Activated naive CD8-positive, alpha-beta T cell treated with anti-CD3 and anti-CD28 coated beads, Interleukin-2, amount 50 U/mL, for 24 hours (primary cell): ENCODE data around the gene HIPK2.

Source experiments
- ATAC-seq: fragments of 150-1000 bp; cut with Tn5 transposase; one replicate; pipeline ENCODE4 v1.10.0; 2021
- DNase-seq: peaks from one replicate; pipeline ENCODE4 v3.0.0; 2021
- H3K27ac Mint-ChIP-seq: one replicate; pipeline ENCODE4 v1.8.0; 2021; ENCODE audit warnings: mild to moderate bottlenecking, mixed read lengths
- H3K27me3 Mint-ChIP-seq: one replicate; pipeline ENCODE4 v1.8.0; 2021; ENCODE audit warnings: mixed read lengths
- H3K36me3 Mint-ChIP-seq: one replicate; pipeline ENCODE4 v1.8.0; 2021; ENCODE audit warnings: low read depth, mixed read lengths
- H3K4me1 Mint-ChIP-seq: one replicate; pipeline ENCODE4 v1.8.0; 2021; ENCODE audit warnings: mixed read lengths
- H3K4me3 Mint-ChIP-seq: one replicate; pipeline ENCODE4 v1.8.0; 2021; ENCODE audit warnings: mild to moderate bottlenecking, moderate library complexity, mixed read lengths
- H3K9me3 Mint-ChIP-seq: one replicate; pipeline ENCODE4 v1.8.0; 2021; ENCODE audit warnings: mixed read lengths

HIPK2 gene

GRCh38 chr7:139698278-139698677, 79.5 kb downstream of the HIPK2 start:
- no peak overlapping the region for H3K4me3 Mint-ChIP-seq
- DNase-seq, result no peak
- peaks cover 17% of the 10 kb centered on the region for H3K36me3 Mint-ChIP-seq

GRCh38 chr7:139697056-139697455, 80.7 kb downstream of the HIPK2 start:
- Mint-ChIP-seq H3K4me3 (no peak overlapping the region), H3K9me3 (no peaks in the 10 kb centered on the region), H3K27ac (peak overlapping the region; percentile 64), H3K36me3 (peaks cover 17% of the 10 kb centered on the region), H3K4me1 (peaks cover 34% of the 10 kb centered on the region), H3K27me3 (no peaks in the 10 kb centered on the region)
- ATAC-seq, result no peak
- no peak for DNase-seq

More at GRCh38 chr7:139698278-139698677, 79.5 kb downstream of the HIPK2 start:
- peaks cover 34% of the 10 kb centered on the region for H3K4me1 Mint-ChIP-seq
- no peaks in the 10 kb centered on the region for H3K9me3 Mint-ChIP-seq
- no peak for ATAC-seq
- H3K27ac Mint-ChIP-seq, result no peak overlapping the region
- H3K27me3 Mint-ChIP-seq, result no peaks in the 10 kb centered on the region

- ATAC-seq (peak; percentile 88), DNase-seq (no peak)
- H3K27ac Mint-ChIP-seq, result peak overlapping the region; percentile 64
- peaks cover 17% of the 10 kb centered on the region for H3K36me3 Mint-ChIP-seq
- H3K9me3 Mint-ChIP-seq, result no peaks in the 10 kb centered on the region
- no peak overlapping the region for H3K4me3 Mint-ChIP-seq
- H3K4me1 Mint-ChIP-seq, result peaks cover 34% of the 10 kb centered on the region
- no peaks in the 10 kb centered on the region for H3K27me3 Mint-ChIP-seq
Observed at GRCh38 chr7:139696552-139696951, 81.2 kb downstream of the HIPK2 start.

- peaks cover 32% of the 10 kb centered on the region for H3K4me1 Mint-ChIP-seq
Observed at GRCh38 chr7:139695588-139695987, 82.2 kb downstream of the HIPK2 start.

GRCh38 chr7:139695051-139695450, 82.7 kb downstream of the HIPK2 start:
- Mint-ChIP-seq H3K36me3 (peaks cover 19% of the 10 kb centered on the region), H3K4me1 (peaks cover 28% of the 10 kb centered on the region), H3K27me3 (no peaks in the 10 kb centered on the region), H3K4me3 (no peak overlapping the region), H3K27ac (no peak overlapping the region), H3K9me3 (no peaks in the 10 kb centered on the region)
- DNase-seq, result no peak
- no peak for ATAC-seq

More at GRCh38 chr7:139695588-139695987, 82.2 kb downstream of the HIPK2 start:
- ATAC-seq (no peak), DNase-seq (no peak)
- Mint-ChIP-seq H3K27ac (no peak overlapping the region), H3K4me3 (no peak overlapping the region), H3K36me3 (peaks cover 19% of the 10 kb centered on the region), H3K27me3 (no peaks in the 10 kb centered on the region), H3K9me3 (no peaks in the 10 kb centered on the region)

GRCh38 chr7:139694389-139694676, 83.5 kb downstream of the HIPK2 start:
- H3K4me3 Mint-ChIP-seq, result no peak overlapping the region
- peaks cover 27% of the 10 kb centered on the region for H3K4me1 Mint-ChIP-seq
- H3K9me3 Mint-ChIP-seq, result no peaks in the 10 kb centered on the region
- H3K36me3 Mint-ChIP-seq, result peaks cover 19% of the 10 kb centered on the region
- DNase-seq, result no peak
- no peak for ATAC-seq
- no peak overlapping the region for H3K27ac Mint-ChIP-seq
- H3K27me3 Mint-ChIP-seq, result no peaks in the 10 kb centered on the region

GRCh38 chr7:139693651-139694388, 84.0 kb downstream of the HIPK2 start:
- Mint-ChIP-seq H3K4me1 (peaks cover 24% of the 10 kb centered on the region), H3K27ac (no peak overlapping the region), H3K36me3 (peaks cover 19% of the 10 kb centered on the region), H3K27me3 (no peaks in the 10 kb centered on the region), H3K9me3 (no peaks in the 10 kb centered on the region), H3K4me3 (no peak overlapping the region)
- ATAC-seq (no peak), DNase-seq (no peak)

- no peak overlapping the region for H3K27ac Mint-ChIP-seq
- H3K36me3 Mint-ChIP-seq, result peaks cover 21% of the 10 kb centered on the region
- peaks cover 27% of the 10 kb centered on the region for H3K4me1 Mint-ChIP-seq
Observed at GRCh38 chr7:139692723-139693122, 85.1 kb downstream of the HIPK2 start.

GRCh38 chr7:139691253-139691781, 86.5 kb downstream of the HIPK2 start:
- H3K36me3 Mint-ChIP-seq, result peaks cover 27% of the 10 kb centered on the region
- no peak for DNase-seq
- peaks cover 7% of the 10 kb centered on the region for H3K9me3 Mint-ChIP-seq
- H3K27ac Mint-ChIP-seq, result no peak overlapping the region
- H3K27me3 Mint-ChIP-seq, result no peaks in the 10 kb centered on the region
- H3K4me3 Mint-ChIP-seq, result no peak overlapping the region
- H3K4me1 Mint-ChIP-seq, result peaks cover 26% of the 10 kb centered on the region
- ATAC-seq, result no peak

More at GRCh38 chr7:139692723-139693122, 85.1 kb downstream of the HIPK2 start:
- no peak for ATAC-seq
- Mint-ChIP-seq H3K4me3 (no peak overlapping the region), H3K9me3 (no peaks in the 10 kb centered on the region), H3K27me3 (no peaks in the 10 kb centered on the region)
- DNase-seq, result no peak

GRCh38 chr7:139687980-139688632, 89.7 kb downstream of the HIPK2 start:
- ATAC-seq (no peak), DNase-seq (no peak)
- peaks cover 39% of the 10 kb centered on the region for H3K36me3 Mint-ChIP-seq
- no peak overlapping the region for H3K27ac Mint-ChIP-seq
- H3K27me3 Mint-ChIP-seq, result no peaks in the 10 kb centered on the region
- peaks cover 19% of the 10 kb centered on the region for H3K9me3 Mint-ChIP-seq
- H3K4me3 Mint-ChIP-seq, result no peak overlapping the region
- peaks cover 36% of the 10 kb centered on the region for H3K4me1 Mint-ChIP-seq

- no peak for ATAC-seq
- no peaks in the 10 kb centered on the region for H3K27me3 Mint-ChIP-seq
- DNase-seq, result no peak
- H3K9me3 Mint-ChIP-seq, result peaks cover 19% of the 10 kb centered on the region
- H3K27ac Mint-ChIP-seq, result no peak overlapping the region
- peaks cover 39% of the 10 kb centered on the region for H3K36me3 Mint-ChIP-seq
- peaks cover 43% of the 10 kb centered on the region for H3K4me1 Mint-ChIP-seq
- no peak overlapping the region for H3K4me3 Mint-ChIP-seq
Observed at GRCh38 chr7:139687211-139687954, 90.4 kb downstream of the HIPK2 start.

GRCh38 chr7:139683137-139683921, 94.5 kb downstream of the HIPK2 start:
- Mint-ChIP-seq H3K4me3 (peak overlapping the region; percentile 14), H3K27me3 (no peaks in the 10 kb centered on the region), H3K36me3 (peaks cover 33% of the 10 kb centered on the region), H3K27ac (peak overlapping the region; percentile 97), H3K4me1 (peaks cover 72% of the 10 kb centered on the region), H3K9me3 (peaks cover 19% of the 10 kb centered on the region)
- DNase-seq, result no peak
- ATAC-seq, result no peak

GRCh38 chr7:139682136-139683013, 95.4 kb downstream of the HIPK2 start:
- DNase-seq, result peak; percentile 61
- Mint-ChIP-seq H3K36me3 (peaks cover 26% of the 10 kb centered on the region), H3K4me1 (peaks cover 72% of the 10 kb centered on the region), H3K4me3 (peak overlapping the region; percentile 71), H3K27me3 (no peaks in the 10 kb centered on the region), H3K9me3 (peaks cover 19% of the 10 kb centered on the region), H3K27ac (peak overlapping the region; percentile 97)
- peak; percentile 86 for ATAC-seq
